ENCODE data around the gene EGR4.

Gene EGR4

GRCh38 chr2:73244580-73244979 is 48.8 kb downstream of the EGR4 start:
- no peak for DNase-seq

DNA sequence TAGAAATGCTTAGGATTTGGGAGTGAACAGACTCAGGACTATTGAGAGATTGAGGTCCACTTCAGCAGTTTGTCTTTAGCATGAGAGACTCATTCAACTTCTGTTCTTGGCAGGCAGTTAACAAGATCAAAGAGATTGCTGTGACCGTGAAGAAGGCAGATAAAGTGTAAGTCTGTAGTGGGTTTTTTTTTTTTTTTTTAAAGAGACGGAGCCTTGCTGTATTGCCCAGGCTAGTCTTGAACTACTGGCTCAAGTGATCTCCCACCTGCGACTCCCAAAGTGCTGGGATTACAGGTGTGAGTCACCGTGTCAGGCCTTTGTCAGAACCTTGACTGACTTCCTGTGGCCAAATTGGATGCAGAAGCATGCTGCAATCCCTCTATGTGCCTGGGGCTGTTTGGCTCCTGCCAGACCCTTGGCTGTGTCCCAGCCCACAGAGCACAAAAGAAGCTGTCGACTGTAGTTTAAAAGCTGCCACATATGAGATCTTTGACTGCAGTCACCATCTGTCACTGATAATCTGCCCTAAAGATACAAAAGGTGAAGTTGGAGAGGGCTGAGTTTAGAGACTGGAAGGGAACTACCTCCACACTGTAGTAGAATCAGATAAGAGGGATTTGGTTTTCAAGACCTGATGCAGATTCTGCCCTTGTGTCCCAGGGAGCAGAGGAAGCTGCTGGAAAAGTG is 49.3 kb downstream of the EGR4 start:
- DNase-seq = no peak

All from fibroblast of skin of right biceps (primary cell).